ENCODE measurements around the gene TMEM201. TPM values are rescaled to one million over a fixed set of nuclear protein-coding genes. Genes with fewer than 3 reads are reported as not detected.

The TMEM201 gene
- total and polyA plus RNA-seq, 2 of the 8 experiments (the other 6 are each of a cell fraction or from before 2014, with no cell fraction given), result 8.2 to 27.1 TPM

- no peak for TF ChIP-seq CHD7 (IDR thresholded peaks at IDR 0.05; ENCODE audit: insufficient replicate concordance, low read length)
- TF ChIP-seq RXRA (IDR thresholded peaks at IDR 0.05; ENCODE audit: insufficient read depth, low read depth, low read length), result no peak
- no peak for TF ChIP-seq SP2 (IDR thresholded peaks at IDR 0.05; ENCODE audit: low read length)
- TF ChIP-seq SIN3A (conservative IDR thresholded peaks at IDR 0.05 in 1 of 2, IDR thresholded peaks at IDR 0.05 in 1 of 2; ENCODE audit: low read depth in 1 of 2, low read length in 2 of 2), result no peak
- no peak for TF ChIP-seq POLR2A (IDR thresholded peaks at IDR 0.05; ENCODE audit: control extremely low read depth in 1 of 2, low read depth in 2 of 2, low read length in 2 of 2)
- TF ChIP-seq POU5F1 (IDR thresholded peaks at IDR 0.05; ENCODE audit: low read depth, low read length), result no peak
- no peak for TF ChIP-seq TBP (IDR thresholded peaks at IDR 0.05; ENCODE audit: low read depth, low read length)
- no peak for TF ChIP-seq ASH2L (IDR thresholded peaks at IDR 0.05; ENCODE audit: low read length)
- TF ChIP-seq KDM4A (IDR thresholded peaks at IDR 0.05; ENCODE audit: low read depth, low read length, severe bottlenecking), result no peak
- no peak for TF ChIP-seq RAD21 (IDR thresholded peaks at IDR 0.05 in 1 of 2, conservative IDR thresholded peaks at IDR 0.05 in 1 of 2; ENCODE audit: low read depth in 2 of 2, low read length in 2 of 2)
- no peak for TF ChIP-seq GTF2F1 (IDR thresholded peaks at IDR 0.05; ENCODE audit: borderline replicate concordance, low read depth, low read length)
- TF ChIP-seq RBBP5 (IDR thresholded peaks at IDR 0.05; ENCODE audit: borderline replicate concordance, low read depth, low read length), result no peak
Observed at GRCh38 chr1:9598316-9598700, 9.6 kb downstream of the TMEM201 start (continued).
